GM12878 (cell line): ENCODE measurements around the gene SGMS1. TPM values are rescaled to one million over a fixed set of nuclear protein-coding genes. Genes with fewer than 3 reads are reported as not detected.

Experiments
- ATAC-seq: fragments of 200-7000 bp; cut with Tn5 transposase; 3 replicates; pipeline ENCODE4 v1.9.1; 2020; ENCODE audit warnings: mild to moderate bottlenecking, moderate library complexity
- BruUV-seq: library from RNA; stranded (reverse); fragments of 400-500 nt; replicated peaks from 2 replicates; lab custom pipeline; 2021; lab: Mats Ljungman, UMichigan
- CTCF ChIA-PET: fragments of 300-600 bp; sonication (Branson Sonifier 250); formaldehyde crosslinking; extraction: SDS; loops from one replicate; lab custom pipeline; 2021; ENCODE audit warnings: inconsistent platforms; lab: Yijun Ruan, JAX
- POLR2A ChIA-PET: fragments of 350-600 bp; formaldehyde crosslinking; extraction: SDS; loops from one replicate; lab custom pipeline; 2021; ENCODE audit warnings: inconsistent platforms; lab: Charles Lee
- RAD21 ChIA-PET: fragments of 300-600 bp; sonication (Branson Sonifier 250); formaldehyde crosslinking; loops from one replicate; lab custom pipeline; 2023; ENCODE audit warnings: antibody characterized with exemption; ENCODE audit not compliant: unreplicated experiment; lab: Charles Lee
- SMC1A ChIA-PET: fragments of 300-600 bp; sonication (Branson Sonifier 250); formaldehyde crosslinking; loops from one replicate; lab custom pipeline; 2023; ENCODE audit not compliant: unreplicated experiment, uncharacterized antibody; lab: Charles Lee
- DNase-seq: peaks from one replicate; pipeline ENCODE4 v3.0.0-alpha.2; 2011; ENCODE audit warnings: low read depth, low spot score
- FAIRE-seq: peaks from 3 replicates; lab custom pipeline; 2011; peaks lifted over from hg19 to GRCh38; lab: Jason Lieb, UNC
- H2AFZ ChIP-seq: 2 replicates; pipeline ENCODE4 v1.6.0; 2011; ENCODE audit warnings: low read depth, low read length, control low read depth; ENCODE audit not compliant: control insufficient read depth
- H3K27ac ChIP-seq: 2 replicates; pipeline ENCODE4 v1.5.1; 2011; ENCODE audit warnings: control low read depth; ENCODE audit not compliant: control insufficient read depth, insufficient read depth
- H3K27me3 ChIP-seq, 2 experiments: replicated peaks in 1 of 2; 2 replicates each; pipeline versions ENCODE4 v1.6.0 to v1.6.1; 2011; ENCODE audit warnings: low read length in 1 of 2; ENCODE audit not compliant: control insufficient read depth in 2 of 2, insufficient read depth in 2 of 2
- H3K36me3 ChIP-seq, 2 experiments: 2 replicates each; pipeline ENCODE4 v1.5.1; 2011; ENCODE audit warnings: low read length in 1 of 2; ENCODE audit not compliant: control insufficient read depth in 2 of 2, insufficient read depth in 2 of 2
- H3K4me1 ChIP-seq: 2 replicates; pipeline ENCODE4 v1.6.1; 2011; ENCODE audit warnings: mild to moderate bottlenecking, low read length, moderate library complexity, mixed read lengths; ENCODE audit not compliant: control insufficient read depth, insufficient read depth
- H3K4me2 ChIP-seq: 2 replicates; pipeline ENCODE4 v1.6.0; 2011; ENCODE audit warnings: control low read depth; ENCODE audit not compliant: control insufficient read depth, insufficient read depth
- H3K4me3 ChIP-seq: fragments of 200-600 bp; sonication (generic); 2 replicates; pipeline ENCODE4 v1.5.1; 2016
- H3K79me2 ChIP-seq: 2 replicates; pipeline ENCODE4 v1.6.0; 2011; ENCODE audit warnings: low read length; ENCODE audit not compliant: control insufficient read depth, insufficient read depth
- H3K9ac ChIP-seq: 2 replicates; pipeline ENCODE4 v1.8.0; 2011; ENCODE audit warnings: low read length, control low read depth, mixed read lengths; ENCODE audit not compliant: control insufficient read depth, insufficient read depth
- H3K9me3 ChIP-seq: replicated peaks from 3 replicates; pipeline ENCODE4 v1.5.1; 2011; ENCODE audit warnings: mild to moderate bottlenecking, low read length; ENCODE audit not compliant: control insufficient read depth, insufficient read depth
- H4K20me1 ChIP-seq: 2 replicates; pipeline ENCODE4 v1.6.0; 2011; ENCODE audit not compliant: control insufficient read depth, insufficient read depth
- NR2C2 ChIP-seq: IDR thresholded peaks from 2 replicates; pipeline ENCODE4 v1.6.1; 2011; ENCODE audit warnings: borderline replicate concordance, low read depth; ENCODE audit not compliant: control insufficient read depth, insufficient read length
- NR2F1 ChIP-seq: fragments of 450-650 bp; conservative IDR thresholded peaks from 2 replicates; pipeline ENCODE4 v1.6.1; 2017; ENCODE audit warnings: mild to moderate bottlenecking
- SIN3A ChIP-seq: IDR thresholded peaks from 2 replicates; pipeline ENCODE4 v1.6.1; 2012; ENCODE audit warnings: low read depth, low read length, improper control_type of control experiment
- SMAD1 ChIP-seq: fragments of 450-650 bp; IDR thresholded peaks from 2 replicates; pipeline ENCODE4 v1.6.1; 2018; ENCODE audit warnings: mild to moderate bottlenecking, low read depth; ENCODE audit not compliant: partially characterized antibody
- SRF ChIP-seq, 2 experiments: IDR thresholded peaks; 2 replicates each; pipeline ENCODE4 v1.6.1; 2011; ENCODE audit warnings: low read depth in 2 of 2, low read length in 2 of 2, mild to moderate bottlenecking in 1 of 2, moderate library complexity in 1 of 2
- ZNF384 ChIP-seq: IDR thresholded peaks from 2 replicates; pipeline ENCODE4 v1.6.1; 2012; ENCODE audit warnings: low read depth, mild to moderate bottlenecking, low read length, improper control_type of control experiment, borderline replicate concordance
- WGBS: methylation state at CpG from one replicate; pipeline ENCODE4 v1.1.6; 2016; ENCODE audit warnings: low lambda C conversion rate; ENCODE audit not compliant: insufficient replicate concordance, insufficient coverage; ENCODE audit errors: missing lambda C conversion rate; 5-methylcytosine and 5-hydroxymethylcytosine counted together
- in situ Hi-C: fragments of 300-500 bp; cut with MboI; formaldehyde crosslinking; loops from 9 replicates; pipeline ENCODE4 v1.14.3; 2018; ENCODE audit warnings: mixed read lengths
- intact Hi-C: fragments of 100-400 bp; cut with micrococcal nuclease; formaldehyde crosslinking; loops from one replicate; pipeline ENCODE4 v1.14.2; 2022; ENCODE audit not compliant: unreplicated experiment
- polyA plus RNA-seq, 11 experiments: library from polyadenylated mRNA; depleted of rRNA in 4 of 11; unstranded in 6 of 11; stranded (reverse) in 5 of 11; fragments of >200 nt; fragmentation: Nextera tagmentation in 4 of 11; fragmentation: Illumina TruSeq in 1 of 11; extraction: Ambion mirVana in 4 of 11; extraction: Trizol in 1 of 11; gene quantifications; 1 replicate in 1 of 11; 2 replicates in 10 of 11; pipeline versions ENCODE4 v1.2.1 to v1.2.3, GENCODE V29; 2011 to 2016; ENCODE audit warnings: inconsistent platforms in 2 of 11, missing spikeins in 2 of 11, low read depth in 1 of 11
- total RNA-seq, 4 experiments: library from RNA; depleted of rRNA in 3 of 4; stranded (reverse); fragments of >200 nt in 3 of 4; fragmentation: Illumina TruSeq in 1 of 4; extraction: Trizol in 1 of 4; gene quantifications; 2 replicates each; pipeline versions ENCODE4 v1.2.1 to v1.2.3, GENCODE V29; 2013 to 2021

The SGMS1 gene
- total and polyA plus RNA-seq, 10 of the 15 experiments (the other 5 are each of a cell fraction or from before 2014, with no cell fraction given), result 1.4 to 14.5 (median 4.9) TPM

DNA sequence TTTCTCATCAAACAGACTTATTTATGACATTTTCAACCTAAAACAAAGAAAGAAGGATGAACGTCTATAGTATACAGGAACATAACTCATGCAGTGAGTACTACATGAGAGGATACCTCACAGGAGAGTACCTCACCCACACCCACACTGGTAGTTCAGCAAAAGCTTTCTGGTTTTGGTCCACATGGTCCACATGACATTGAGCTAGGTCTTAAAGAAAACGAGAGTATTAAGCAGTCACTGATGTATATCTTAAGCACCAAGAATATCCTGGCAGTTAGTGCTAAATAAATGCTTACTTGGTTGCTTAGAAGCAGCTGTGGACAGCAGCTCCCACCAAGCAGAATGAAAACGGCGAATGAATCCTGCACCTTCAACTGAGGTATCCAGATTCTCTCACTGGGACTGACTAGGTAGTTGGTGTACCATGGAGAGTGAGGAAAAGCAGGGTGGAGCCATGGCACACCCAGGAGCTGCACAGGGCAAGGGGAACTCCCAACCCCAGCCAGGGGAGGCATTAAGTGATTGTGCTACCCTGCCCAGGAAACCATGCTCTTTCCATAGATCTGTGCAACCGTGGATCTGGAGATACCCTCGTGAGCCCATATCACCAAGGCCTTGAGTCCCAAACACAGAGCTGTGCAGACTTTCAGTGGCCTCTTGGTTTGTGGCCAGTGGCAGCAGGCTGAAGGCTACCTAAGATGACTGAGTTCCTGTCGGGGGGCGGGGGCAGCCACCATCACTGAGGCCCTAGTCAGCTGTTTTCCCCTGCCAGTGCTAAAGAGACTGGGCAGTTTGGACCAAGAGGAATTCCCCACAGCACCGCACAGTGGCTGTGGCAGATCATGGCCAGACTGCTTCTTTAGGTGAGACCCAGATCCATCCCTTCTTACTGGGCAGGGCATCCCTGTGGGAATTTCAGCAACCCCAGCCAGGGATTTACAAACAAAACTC lies 143.4 kb downstream of the SGMS1 start (continued):
- TF ChIP-seq NR2F1, result no peak
- no peak for TF ChIP-seq SRF (IDR thresholded peaks at IDR 0.05; ENCODE audit: low read depth in 2 of 2, low read length in 2 of 2)
- no peak for TF ChIP-seq NR2C2
- no peak for TF ChIP-seq SIN3A
- no peak for TF ChIP-seq SMAD1

GRCh38 chr10:50477287-50478203 lies 146.2 kb downstream of the SGMS1 start:
- in situ Hi-C loops, result no loop called here

More at GRCh38 chr10:50477287-50478203, 146.2 kb downstream of the SGMS1 start:
- H3K4me3 ChIP-seq, result no peak overlapping the region
- 0 out of 2 replicates have a peak, but pooled peaks cover 3% of the 10 kb centered on the region for H3K4me1 ChIP-seq
- H4K20me1 ChIP-seq, result no peaks in the 10 kb centered on the region
- ChIA-PET CTCF (interaction anchor here (0.8 kb wide), 1 partner anchor 28 kb away, joined by 3 read pairs; no protein-coding TSS in a partner anchor), RAD21 (interaction anchor here (1.6 kb wide), 1 partner anchor 117 kb away, joined by 3 read pairs; no protein-coding TSS in a partner anchor), POLR2A (no interaction called here), SMC1A (interaction anchor here (0.7 to 2.2 kb wide), 6 partner anchors 9 to 42 kb away, joined by 3 to 7 read pairs (median 5); no protein-coding TSS in a partner anchor)
- H3K36me3 ChIP-seq, result no peaks in the 10 kb centered on the region; a peak in 1 of 4 replicates
- 93% methylated on average over 4 of the region's 4 CpGs for WGBS
- intact Hi-C loops, result no loop called here
- no TSS peak for BruUV-seq
- DNase-seq, result no peak
- no peak overlapping the region for H2AFZ ChIP-seq
- FAIRE-seq, result no peak
- no peak overlapping the region for H3K9ac ChIP-seq
- peaks cover 11% of the 10 kb centered on the region; the same call in 2 of the 3 replicates for H3K9me3 ChIP-seq
- H3K27ac ChIP-seq, result no peak overlapping the region
- H3K27me3 ChIP-seq, result no peaks in the 10 kb centered on the region
- TF ChIP-seq ZNF384 (no peak), NR2C2 (no peak)
- H3K4me2 ChIP-seq, result no peak overlapping the region
- no peak for ATAC-seq
- no peaks in the 10 kb centered on the region for H3K79me2 ChIP-seq
